BE2C (cell line): Measurements from ENCODE around the gene SAPCD1. TPM values are rescaled to one million over a fixed set of nuclear protein-coding genes. Genes with fewer than 3 reads are reported as not detected.

Experiments used
- DNase-seq: peaks from one replicate; pipeline ENCODE4 v3.0.0-alpha.2; 2020
- H3K27me3 ChIP-seq: fragments of 250-450 bp; sonication (Bioruptor Pico); 2 replicates; pipeline ENCODE4 v1.5.1; 2020; ENCODE audit warnings: mild to moderate bottlenecking
- H3K36me3 ChIP-seq: fragments of 250-450 bp; sonication (Bioruptor Pico); 2 replicates; pipeline ENCODE4 v1.5.1; 2020; ENCODE audit warnings: mild to moderate bottlenecking
- H3K4me1 ChIP-seq: fragments of 250-450 bp; sonication (Bioruptor Pico); 2 replicates; pipeline ENCODE4 v1.5.1; 2020
- H3K4me3 ChIP-seq: 2 replicates; pipeline ENCODE4 v1.5.1; 2011; ENCODE audit warnings: low read depth, low read length
- H3K9me3 ChIP-seq: fragments of 250-450 bp; sonication (Bioruptor Pico); 2 replicates; pipeline ENCODE4 v1.5.1; 2020
- CTCF ChIP-seq: IDR thresholded peaks from 2 replicates; pipeline ENCODE4 v1.5.1; 2012; ENCODE audit warnings: mild to moderate bottlenecking, low read depth, low read length
- polyA plus RNA-seq: library from polyadenylated mRNA; unstranded; fragments of >200 nt; gene quantifications from one replicate; pipeline ENCODE4 v1.2.1, GENCODE V29; 2012; ENCODE audit warnings: low read depth, missing spikeins; ENCODE audit not compliant: insufficient read length, insufficient read depth

Gene SAPCD1
- 0.79 TPM for polyA plus RNA-seq

- H3K4me3 ChIP-seq = no peak within 1 kb of the TSS
- H3K36me3 ChIP-seq = no peaks in the 10 kb centered on the region
- no peak for TF ChIP-seq CTCF
- H3K4me1 ChIP-seq = no peaks in the 10 kb centered on the region
- H3K27me3 ChIP-seq = no peaks in the 10 kb centered on the region
- H3K9me3 ChIP-seq = no peaks in the 10 kb centered on the region
- DNase-seq = no peak
Observed at GRCh38 chr6:31762356-31762755, at the start of gene SAPCD1. Gene SAPCD1, plus strand, starts transcription at chr6:31762656. Its CDS starts 399 bp downstream, at chr6:31763055.

GRCh38 chr6:31713465-31713864 lies 49.0 kb upstream of the SAPCD1 start:
- no peak for DNase-seq
- no peak for TF ChIP-seq CTCF
- H3K4me1 ChIP-seq = no peaks in the 10 kb centered on the region
- no peaks in the 10 kb centered on the region for H3K9me3 ChIP-seq
- H3K36me3 ChIP-seq = no peaks in the 10 kb centered on the region
- no peak overlapping the region for H3K4me3 ChIP-seq
- no peaks in the 10 kb centered on the region for H3K27me3 ChIP-seq

DNA sequence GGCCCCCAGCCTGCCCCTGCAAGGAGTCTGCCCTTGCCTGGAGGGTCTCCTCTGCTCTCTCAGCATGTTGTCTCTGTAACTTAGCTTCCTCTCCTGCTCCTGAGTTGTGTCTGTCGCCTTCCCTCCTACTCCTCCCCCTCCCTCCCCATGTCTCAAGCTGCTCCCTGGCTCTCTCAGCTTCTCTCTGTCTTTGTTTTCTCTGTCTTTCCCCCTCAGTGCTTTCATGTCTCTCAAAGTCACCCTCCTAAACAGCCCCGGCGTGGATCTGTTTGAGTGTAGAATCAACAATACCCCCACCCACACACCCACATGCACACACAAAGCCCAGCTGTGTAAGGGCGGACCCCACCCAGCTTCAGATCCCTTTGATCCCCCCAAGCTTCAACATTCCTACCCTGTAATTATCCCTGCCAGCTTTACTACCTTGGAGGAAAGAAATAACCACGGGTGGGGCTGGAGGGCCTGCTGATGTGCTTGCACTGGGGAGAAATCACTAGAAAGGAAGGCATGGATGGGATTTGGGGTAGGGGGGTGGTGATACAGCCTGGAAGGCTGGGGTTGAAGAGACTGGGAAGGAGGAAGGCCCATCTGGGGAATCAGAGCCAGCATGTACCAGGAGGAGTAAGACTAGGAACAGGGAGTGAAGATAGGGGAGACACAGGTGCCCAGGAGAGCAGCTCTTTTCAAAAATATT lies 48.3 kb upstream of the SAPCD1 start:
- DNase-seq = no peak
- no peak for TF ChIP-seq CTCF
- no peak overlapping the region for H3K4me3 ChIP-seq
- H3K36me3 ChIP-seq = no peaks in the 10 kb centered on the region
- H3K4me1 ChIP-seq = no peaks in the 10 kb centered on the region
- no peaks in the 10 kb centered on the region for H3K27me3 ChIP-seq
- H3K9me3 ChIP-seq = no peaks in the 10 kb centered on the region

DNA sequence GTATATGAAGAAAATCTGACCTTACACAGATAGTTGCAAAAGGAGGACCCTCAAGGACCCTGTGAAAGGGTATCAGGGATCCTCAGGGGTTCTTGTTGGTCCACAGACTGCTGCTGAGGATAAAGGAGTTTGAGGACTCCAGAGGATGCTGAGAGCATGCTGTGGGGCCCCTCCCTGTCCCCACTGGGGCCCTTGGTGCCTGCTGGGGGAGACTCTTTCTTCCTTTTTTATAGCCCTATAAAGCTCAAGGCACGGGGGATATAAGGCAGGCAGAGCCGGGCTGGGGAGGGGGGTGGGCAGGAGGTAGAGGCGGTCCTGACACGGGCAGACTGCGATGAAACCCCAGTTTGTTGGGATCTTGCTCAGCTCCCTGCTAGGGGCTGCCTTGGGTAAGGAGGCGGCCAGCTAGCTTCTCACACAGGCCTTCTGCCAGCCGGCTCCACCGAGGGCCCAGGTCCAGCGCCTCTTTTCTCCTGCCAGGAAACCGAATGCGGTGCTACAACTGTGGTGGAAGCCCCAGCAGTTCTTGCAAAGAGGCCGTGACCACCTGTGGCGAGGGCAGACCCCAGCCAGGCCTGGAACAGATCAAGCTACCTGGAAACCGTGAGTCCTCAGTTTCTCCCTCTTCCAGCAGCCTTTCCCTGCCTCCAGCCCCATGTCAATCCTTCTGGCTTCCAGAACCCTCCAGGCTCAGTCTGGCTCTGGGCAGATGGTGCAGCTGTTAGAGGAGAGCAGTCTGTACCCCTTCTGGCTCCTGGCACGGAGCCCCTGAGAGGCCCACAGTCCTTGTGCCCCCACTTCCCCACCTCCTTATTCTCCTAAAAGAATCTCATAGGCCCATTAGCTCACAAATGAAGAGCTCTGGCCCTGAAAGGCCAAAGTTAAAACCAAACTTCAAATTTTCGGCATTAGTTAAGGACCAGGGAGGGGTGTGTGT lies 47.2 kb upstream of the SAPCD1 start, which contains the start of gene LY6G6D:
LY6G6D (plus strand) TSS at position 327 of the 937 bp plus-strand sequence; CDS start at position 335, 8 bp downstream.
- Histone ChIP-seq H3K9me3 (no peaks in the 10 kb centered on the region), H3K27me3 (no peaks in the 10 kb centered on the region), H3K4me3 (no peak within 1 kb of the TSS), H3K36me3 (no peaks in the 10 kb centered on the region), H3K4me1 (no peaks in the 10 kb centered on the region)
- no peak for DNase-seq
- TF ChIP-seq CTCF = no peak

DNA sequence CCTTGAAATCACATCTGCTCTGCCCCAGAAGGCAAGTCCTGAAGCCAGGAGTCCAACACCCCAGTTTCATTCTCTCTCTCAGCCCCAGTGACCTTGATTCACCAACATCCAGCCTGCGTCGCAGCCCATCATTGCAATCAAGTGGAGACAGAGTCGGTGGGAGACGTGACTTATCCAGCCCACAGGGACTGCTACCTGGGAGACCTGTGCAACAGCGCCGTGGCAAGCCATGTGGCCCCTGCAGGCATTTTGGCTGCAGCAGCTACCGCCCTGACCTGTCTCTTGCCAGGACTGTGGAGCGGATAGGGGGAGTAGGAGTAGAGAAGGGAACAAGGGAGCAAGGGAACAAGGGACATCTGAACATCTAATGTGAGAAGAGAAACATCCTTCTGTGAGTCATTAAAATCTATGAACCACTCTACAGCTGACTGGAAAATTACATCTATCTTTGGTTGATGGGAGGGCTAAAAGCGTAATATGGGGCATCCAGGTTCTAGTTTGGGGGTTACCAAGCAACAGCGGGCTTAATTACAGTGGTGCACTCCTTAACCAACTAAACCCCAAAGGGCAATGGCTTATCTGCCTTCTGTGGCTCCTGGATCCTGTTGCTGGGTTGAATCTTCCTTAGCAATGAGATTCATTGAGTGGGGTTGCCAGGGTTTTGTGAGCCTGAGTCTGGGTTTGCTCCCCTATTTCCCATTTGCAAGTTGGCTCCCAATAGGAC lies 44.8 kb upstream of the SAPCD1 start:
- H3K36me3 ChIP-seq = no peaks in the 10 kb centered on the region
- no peaks in the 10 kb centered on the region for H3K4me1 ChIP-seq
- no peaks in the 10 kb centered on the region for H3K27me3 ChIP-seq
- H3K4me3 ChIP-seq = no peak overlapping the region
- H3K9me3 ChIP-seq = no peaks in the 10 kb centered on the region
- no peak for DNase-seq
- no peak for TF ChIP-seq CTCF
